ENCODE measurements around the gene KCNMA1. TPM values are rescaled to one million over a fixed set of nuclear protein-coding genes. Genes with fewer than 3 reads are reported as not detected.

Gene KCNMA1
- total RNA-seq, 2 donors from 2014 or later: 23.2 to 44.5 TPM

DNA sequence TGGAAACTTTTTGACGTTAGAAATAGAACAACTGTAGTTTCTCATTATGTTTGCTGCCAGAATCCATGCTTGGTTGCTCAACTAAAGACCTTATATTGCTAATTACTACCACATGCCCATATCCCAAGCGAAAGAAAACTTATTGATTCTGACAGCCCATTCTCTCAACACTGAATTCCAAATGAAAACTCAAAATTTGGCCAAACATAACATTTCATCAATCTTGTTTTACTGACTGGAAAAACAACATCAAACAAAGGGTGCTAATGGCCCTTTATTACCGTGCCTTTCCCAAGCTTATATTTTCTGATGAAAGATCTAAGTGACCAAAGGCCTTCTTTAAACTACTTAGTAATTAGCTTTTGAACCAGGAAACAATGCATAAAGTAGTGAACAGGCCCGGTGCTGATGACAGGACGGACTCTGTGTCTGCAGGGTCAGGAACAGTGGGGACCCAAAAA, 531.8 kb downstream of the KCNMA1 start:
- TF ChIP-seq, protein P1, sequence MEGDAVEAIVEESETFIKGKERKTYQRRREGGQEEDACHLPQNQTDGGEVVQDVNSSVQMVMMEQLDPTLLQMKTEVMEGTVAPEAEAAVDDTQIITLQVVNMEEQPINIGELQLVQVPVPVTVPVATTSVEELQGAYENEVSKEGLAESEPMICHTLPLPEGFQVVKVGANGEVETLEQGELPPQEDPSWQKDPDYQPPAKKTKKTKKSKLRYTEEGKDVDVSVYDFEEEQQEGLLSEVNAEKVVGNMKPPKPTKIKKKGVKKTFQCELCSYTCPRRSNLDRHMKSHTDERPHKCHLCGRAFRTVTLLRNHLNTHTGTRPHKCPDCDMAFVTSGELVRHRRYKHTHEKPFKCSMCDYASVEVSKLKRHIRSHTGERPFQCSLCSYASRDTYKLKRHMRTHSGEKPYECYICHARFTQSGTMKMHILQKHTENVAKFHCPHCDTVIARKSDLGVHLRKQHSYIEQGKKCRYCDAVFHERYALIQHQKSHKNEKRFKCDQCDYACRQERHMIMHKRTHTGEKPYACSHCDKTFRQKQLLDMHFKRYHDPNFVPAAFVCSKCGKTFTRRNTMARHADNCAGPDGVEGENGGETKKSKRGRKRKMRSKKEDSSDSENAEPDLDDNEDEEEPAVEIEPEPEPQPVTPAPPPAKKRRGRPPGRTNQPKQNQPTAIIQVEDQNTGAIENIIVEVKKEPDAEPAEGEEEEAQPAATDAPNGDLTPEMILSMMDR (IDR thresholded peaks at IDR 0.05): no peak
- Histone ChIP-seq H3K27ac (no peak overlapping the region), H3K9me3 (no peaks in the 10 kb centered on the region), H3K9ac (ENCODE audit: low read depth in 2 of 2, low read length in 2 of 2) (no peak overlapping the region), H3K27me3 (no peaks in the 10 kb centered on the region), H3K4me1 (no peaks in the 10 kb centered on the region), H3K4me3 (no peak overlapping the region), H3K36me3 (no peaks in the 10 kb centered on the region)
- no peak for DNase-seq
- intact Hi-C loops (cut with DNase I): no loop called here

DNA sequence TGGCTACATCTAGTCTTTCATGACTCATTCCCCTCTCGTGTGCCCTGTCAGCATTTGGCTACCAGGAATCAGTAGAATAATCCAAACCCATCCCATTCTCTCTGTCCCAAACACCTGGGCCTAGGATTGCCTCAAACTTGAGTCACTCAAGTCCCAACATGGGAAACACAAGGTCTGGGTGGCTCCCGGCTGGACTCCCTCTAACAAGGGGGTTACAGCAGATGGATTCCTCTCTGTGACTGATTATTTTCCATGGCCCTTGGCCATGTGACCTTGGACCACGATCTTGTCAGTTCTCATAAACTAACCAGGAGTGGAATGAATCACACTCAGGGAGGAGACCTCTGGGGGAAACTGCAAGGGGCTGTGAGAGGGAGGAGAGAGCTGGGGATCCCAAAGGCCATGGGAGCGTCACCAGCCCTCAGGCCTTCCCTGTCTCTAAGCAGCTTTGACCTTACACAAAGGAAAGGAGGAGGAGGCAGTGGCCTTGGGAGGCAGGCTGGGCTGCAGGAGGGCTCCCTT, 533.1 kb downstream of the KCNMA1 start:
- H3K4me1 ChIP-seq: no peaks in the 10 kb centered on the region
- no peak overlapping the region for H3K9ac ChIP-seq (ENCODE audit: low read depth in 2 of 2, low read length in 2 of 2)
- intact Hi-C loops (cut with DNase I): no loop called here
- TF ChIP-seq, protein P1 (IDR thresholded peaks at IDR 0.05): no peak
- H3K27me3 ChIP-seq: no peaks in the 10 kb centered on the region
- DNase-seq: no peak
- H3K4me3 ChIP-seq: no peak overlapping the region
- H3K9me3 ChIP-seq: no peaks in the 10 kb centered on the region
- H3K27ac ChIP-seq: no peak overlapping the region
- no peaks in the 10 kb centered on the region for H3K36me3 ChIP-seq

DNA sequence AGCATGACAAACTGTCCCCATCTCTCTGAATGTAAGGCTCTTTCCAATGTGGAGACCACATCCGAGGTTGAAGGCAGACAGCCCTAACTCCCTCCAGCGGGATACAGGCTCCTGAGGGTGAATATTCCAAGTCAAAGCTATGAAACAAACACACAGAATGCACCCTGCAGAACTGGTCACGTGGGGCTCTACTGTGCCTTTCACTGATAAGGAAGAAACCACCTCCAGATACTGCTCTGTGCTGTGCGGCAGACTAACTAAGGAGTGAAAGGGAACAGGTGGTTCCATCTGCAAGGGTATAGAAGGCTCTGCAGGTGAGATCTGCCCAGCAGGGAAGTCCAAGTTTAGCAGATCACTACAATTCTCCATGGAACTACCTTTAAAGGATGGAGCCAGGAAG, 534.4 kb downstream of the KCNMA1 start:
- no peak for DNase-seq
- H3K27me3 ChIP-seq: no peaks in the 10 kb centered on the region
- intact Hi-C loops (cut with DNase I): no loop called here
- H3K36me3 ChIP-seq: no peaks in the 10 kb centered on the region
- no peak overlapping the region for H3K9ac ChIP-seq (ENCODE audit: low read depth in 2 of 2, low read length in 2 of 2)
- no peak overlapping the region for H3K27ac ChIP-seq
- no peaks in the 10 kb centered on the region for H3K4me1 ChIP-seq
- H3K4me3 ChIP-seq: no peak overlapping the region
- TF ChIP-seq, protein P1 (IDR thresholded peaks at IDR 0.05): no peak
- no peaks in the 10 kb centered on the region for H3K9me3 ChIP-seq

DNA sequence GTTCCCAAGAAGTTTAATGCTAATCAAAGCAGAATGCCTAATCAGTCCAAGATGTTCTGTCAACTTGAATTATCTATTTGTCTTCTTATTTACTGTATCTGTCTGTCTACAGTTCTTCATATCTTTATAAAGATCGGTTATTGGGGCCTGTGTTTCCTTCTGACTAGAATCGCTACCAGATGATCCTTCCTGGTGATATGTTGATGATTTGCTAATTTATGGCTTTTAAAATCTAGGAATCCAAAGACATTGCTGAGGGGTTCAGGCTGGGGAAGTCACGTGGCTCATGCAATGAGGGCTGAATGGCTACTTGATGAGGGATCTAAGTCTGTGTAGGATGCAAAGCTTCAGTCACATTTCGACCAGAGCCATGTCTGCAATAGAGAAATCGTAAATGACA, 536.3 kb downstream of the KCNMA1 start:
- DNase-seq: no peak
- TF ChIP-seq, protein P1 (IDR thresholded peaks at IDR 0.05): no peak
- intact Hi-C loops (cut with DNase I): no loop called here
- Histone ChIP-seq H3K4me3 (no peak overlapping the region), H3K9me3 (no peaks in the 10 kb centered on the region), H3K27ac (no peak overlapping the region), H3K27me3 (no peaks in the 10 kb centered on the region), H3K36me3 (no peaks in the 10 kb centered on the region), H3K9ac (ENCODE audit: low read depth in 2 of 2, low read length in 2 of 2) (no peak overlapping the region), H3K4me1 (no peaks in the 10 kb centered on the region)

DNA sequence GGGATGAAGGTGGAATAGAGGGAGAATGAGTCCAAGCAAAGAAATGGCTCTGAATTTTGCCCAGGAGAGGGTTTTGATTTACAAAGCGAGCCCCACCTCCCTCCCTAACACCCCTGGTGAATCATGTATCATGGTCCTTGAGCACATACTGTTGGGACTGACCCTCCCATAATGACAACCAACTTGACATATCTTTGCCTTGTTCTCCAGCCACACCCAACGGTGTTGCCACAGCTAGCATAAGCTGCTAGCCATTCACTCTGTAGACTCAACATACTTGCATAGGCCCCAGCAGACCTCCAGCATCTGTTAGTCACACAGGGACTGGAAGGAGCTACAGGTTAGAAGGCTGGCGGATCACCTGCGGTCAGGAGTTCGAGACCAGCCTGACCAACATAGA, 538.5 kb downstream of the KCNMA1 start:
- DNase-seq: no peak
- intact Hi-C loops (cut with DNase I): no loop called here
- Histone ChIP-seq H3K9me3 (no peaks in the 10 kb centered on the region), H3K9ac (ENCODE audit: low read depth in 2 of 2, low read length in 2 of 2) (no peak overlapping the region), H3K27me3 (no peaks in the 10 kb centered on the region), H3K27ac (no peak overlapping the region), H3K36me3 (no peaks in the 10 kb centered on the region), H3K4me3 (no peak overlapping the region), H3K4me1 (no peaks in the 10 kb centered on the region)
- TF ChIP-seq, protein P1 (IDR thresholded peaks at IDR 0.05): no peak
